A172 (cell line): ENCODE measurements around the gene MAD1L1. TPM values are rescaled to one million over a fixed set of nuclear protein-coding genes. Genes with fewer than 3 reads are reported as not detected.
"Not testable (repeated sequence)": the region's sequence is repeated elsewhere in the genome, so short reads cannot be mapped to it uniquely, and the experiment has no call there.

Source experiments
- DNase-seq: peaks from one replicate; pipeline ENCODE4 v3.0.0-alpha.2; 2015; ENCODE audit warnings: low spot score
- total RNA-seq: library from RNA; depleted of rRNA; stranded (reverse); fragments of >200 nt; shearing (Covaris generic); gene quantifications from 2 replicates; pipeline ENCODE4 v1.2.3, GENCODE V29; 2014

The MAD1L1 gene
- total RNA-seq, 1 experiment from 2014 or later = 127 TPM

- no peak for DNase-seq
These were observed 258.2 kb downstream of the MAD1L1 start for GRCh38 chr7:1974290-1975101.

- no peak for DNase-seq
These were observed 259.2 kb downstream of the MAD1L1 start for GRCh38 chr7:1973321-1974251.

- DNase-seq = no peak
These were observed 260.0 kb downstream of the MAD1L1 start for GRCh38 chr7:1972744-1973143.

GRCh38 chr7:1971946-1972654 is 260.6 kb downstream of the MAD1L1 start:
- DNase-seq = no peak

- no peak for DNase-seq
These were observed 261.9 kb downstream of the MAD1L1 start for GRCh38 chr7:1970895-1971294.

GRCh38 chr7:1970285-1970660 is 262.5 kb downstream of the MAD1L1 start:
- not testable (repeated sequence) for DNase-seq

GRCh38 chr7:1969459-1970284 is 263.1 kb downstream of the MAD1L1 start:
- no peak for DNase-seq

- no peak for DNase-seq
These were observed 264.2 kb downstream of the MAD1L1 start for GRCh38 chr7:1968397-1969111.

GRCh38 chr7:1967512-1968396 is 265.0 kb downstream of the MAD1L1 start:
- DNase-seq = no peak

GRCh38 chr7:1966631-1967200 is 266.0 kb downstream of the MAD1L1 start:
- no peak for DNase-seq

GRCh38 chr7:1965579-1966294 is 267.0 kb downstream of the MAD1L1 start:
- no peak for DNase-seq

GRCh38 chr7:1964913-1965578 is 267.7 kb downstream of the MAD1L1 start:
- DNase-seq = no peak

- DNase-seq = no peak
These were observed 268.4 kb downstream of the MAD1L1 start for GRCh38 chr7:1964211-1964912.

- DNase-seq = no peak
These were observed 269.2 kb downstream of the MAD1L1 start for GRCh38 chr7:1963575-1963974.

- DNase-seq = peak; percentile 95
These were observed 271.0 kb downstream of the MAD1L1 start for GRCh38 chr7:1961701-1962276.

GRCh38 chr7:1959305-1959704 is 273.4 kb downstream of the MAD1L1 start:
- DNase-seq = no peak
